HCT116 (cell line): ENCODE data around the gene NIPAL4. TPM values are rescaled to one million over a fixed set of nuclear protein-coding genes. Genes with fewer than 3 reads are reported as not detected.

ENCODE experiments used
- ATAC-seq: fragments of 200-7000 bp; cut with Tn5 transposase; 2 replicates; pipeline ENCODE4 v1.9.1; 2020; ENCODE audit warnings: mild to moderate bottlenecking, moderate library complexity
- BruUV-seq: library from RNA; stranded (reverse); fragments of 400-500 nt; replicated peaks from 2 replicates; lab custom pipeline; 2021; lab: Mats Ljungman, UMichigan
- CTCF ChIA-PET: fragments of 300-600 bp; sonication (Branson Sonifier 250); formaldehyde crosslinking; loops from one replicate; lab custom pipeline; 2021; ENCODE audit warnings: antibody characterized with exemption; lab: Charles Lee
- POLR2A ChIA-PET: fragments of 300-600, 350-600 bp; sonication (Branson Sonifier 250); formaldehyde crosslinking; loops from one replicate; lab custom pipeline; 2021; ENCODE audit warnings: antibody characterized with exemption; lab: Charles Lee
- RAD21 ChIA-PET, 2 experiments: fragments of 300-600 bp; sonication (Branson Sonifier 250); formaldehyde crosslinking; loops; one replicate each; lab custom pipeline; 2023; ENCODE audit warnings: low total read pairs in 2 of 2; ENCODE audit not compliant: uncharacterized antibody in 2 of 2, unreplicated experiment in 2 of 2, low non-redundant PET in 1 of 2; lab: Charles Lee
- DNase-seq: peaks from one replicate; pipeline ENCODE4 v3.0.0-alpha.2; 2010; ENCODE audit warnings: low read depth, low spot score
- H2AFZ ChIP-seq: fragments of 200-600 bp; shearing (Covaris generic), sonication (generic); 2 replicates; pipeline ENCODE4 v1.6.1; 2017; ENCODE audit warnings: low read depth, mixed run types, mixed read lengths, antibody characterized with exemption, low read length; ENCODE audit not compliant: poor library complexity, severe bottlenecking
- H3K27ac ChIP-seq: 2 replicates; pipeline ENCODE4 v1.5.1; 2012; ENCODE audit warnings: low read depth, low read length
- H3K27me3 ChIP-seq: fragments of 200-600 bp; sonication (generic); 2 replicates; pipeline ENCODE4 v1.6.1; 2016; ENCODE audit warnings: mixed run types, low read length, mixed read lengths; ENCODE audit not compliant: insufficient read depth
- H3K36me3 ChIP-seq, 2 experiments: fragments of 200-500 bp in 1 of 2; fragments of 200-600 bp in 1 of 2; sonication (Bioruptor generic) in 1 of 2; sonication (generic) in 1 of 2; 2 replicates each; pipeline versions ENCODE4 v1.5.1 to v1.6.1; 2014 to 2016; ENCODE audit warnings: low read length in 2 of 2, inconsistent platforms in 1 of 2, mixed read lengths in 1 of 2, mixed run types in 1 of 2; ENCODE audit not compliant: insufficient read depth in 2 of 2, control insufficient read depth in 1 of 2
- H3K4me1 ChIP-seq, 2 experiments: fragments of 200-600 bp in 1 of 2; sonication (generic) in 1 of 2; 2 replicates each; pipeline versions ENCODE4 v1.5.1 to v1.6.1; 2012 to 2017; ENCODE audit warnings: low read length in 2 of 2, inconsistent platforms in 1 of 2, mild to moderate bottlenecking in 1 of 2, mixed read lengths in 1 of 2, mixed run types in 1 of 2, moderate library complexity in 1 of 2; ENCODE audit not compliant: insufficient read depth in 2 of 2, control insufficient read depth in 1 of 2
- H3K4me2 ChIP-seq: fragments of 200-600 bp; sonication (generic); 2 replicates; pipeline ENCODE4 v1.6.1; 2017; ENCODE audit warnings: mixed run types, low read length, mixed read lengths
- H3K4me3 ChIP-seq, 2 experiments: fragments of 200-600 bp in 1 of 2; sonication (generic) in 1 of 2; replicated peaks in 1 of 2; 2 replicates each; pipeline ENCODE4 v1.5.1; 2011 to 2016; ENCODE audit warnings: low read length in 2 of 2, control low read depth in 1 of 2, low read depth in 1 of 2, mild to moderate bottlenecking in 1 of 2, mixed read lengths in 1 of 2, mixed run types in 1 of 2
- H3K79me2 ChIP-seq: fragments of 200-600 bp; sonication (generic); 2 replicates; pipeline ENCODE4 v1.6.1; 2017; ENCODE audit warnings: mild to moderate bottlenecking, mixed run types, low read length, moderate library complexity, mixed read lengths; ENCODE audit not compliant: insufficient read depth
- H3K9ac ChIP-seq: fragments of 200-600 bp; sonication (generic); 2 replicates; pipeline ENCODE4 v1.6.1; 2016; ENCODE audit warnings: low read length, mixed read lengths
- H3K9me2 ChIP-seq: fragments of 200-600 bp; sonication (generic), shearing (Covaris generic); 2 replicates; pipeline ENCODE4 v1.6.1; 2017; ENCODE audit warnings: mixed run types, mild to moderate bottlenecking, moderate library complexity; ENCODE audit not compliant: insufficient read depth
- H3K9me3 ChIP-seq, 2 experiments: fragments of 200-500 bp in 1 of 2; fragments of 200-600 bp in 1 of 2; sonication (Bioruptor generic) in 1 of 2; sonication (generic) in 1 of 2; 2 replicates each; pipeline ENCODE4 v1.6.1; 2014 to 2017; ENCODE audit warnings: low read length in 2 of 2, mixed read lengths in 2 of 2, inconsistent platforms in 1 of 2, low read depth in 1 of 2, mild to moderate bottlenecking in 1 of 2, mixed run types in 1 of 2, moderate library complexity in 1 of 2; ENCODE audit not compliant: control insufficient read depth in 1 of 2, insufficient read depth in 1 of 2
- H4K20me1 ChIP-seq: fragments of 200-600 bp; sonication (generic), shearing (Covaris generic); 2 replicates; pipeline ENCODE4 v1.6.1; 2017; ENCODE audit warnings: mixed run types, mild to moderate bottlenecking, moderate library complexity; ENCODE audit not compliant: insufficient read depth
- CEBPB ChIP-seq: IDR thresholded peaks from 2 replicates; pipeline ENCODE4 v1.6.1; 2012; ENCODE audit warnings: low read depth
- ELF1 ChIP-seq: IDR thresholded peaks from 2 replicates; pipeline ENCODE4 v1.6.1; 2012; ENCODE audit warnings: low read depth, borderline replicate concordance
- EZH2phosphoT487 ChIP-seq: fragments of 200-600 bp; IDR thresholded peaks from 2 replicates; pipeline ENCODE4 v1.6.1; 2018; ENCODE audit warnings: antibody characterized with exemption, borderline replicate concordance
- JUND ChIP-seq: IDR thresholded peaks from 2 replicates; pipeline ENCODE4 v1.6.1; 2012
- POLR2AphosphoS5 ChIP-seq: IDR thresholded peaks from 2 replicates; pipeline ENCODE4 v1.6.1; 2011; ENCODE audit warnings: mild to moderate bottlenecking, low read depth, low read length, moderate library complexity
- RAD21 ChIP-seq: IDR thresholded peaks from 2 replicates; pipeline ENCODE4 v1.6.1; 2012; ENCODE audit warnings: low read depth, mild to moderate bottlenecking
- SIN3A ChIP-seq: IDR thresholded peaks from 2 replicates; pipeline ENCODE4 v1.6.1; 2012; ENCODE audit warnings: low read depth
- SP1 ChIP-seq: IDR thresholded peaks from 2 replicates; pipeline ENCODE4 v1.6.1; 2012; ENCODE audit warnings: low read depth
- TCF7L2 ChIP-seq: IDR thresholded peaks from 2 replicates; pipeline ENCODE4 v1.7.0; 2011; ENCODE audit warnings: borderline replicate concordance, inconsistent platforms; ENCODE audit not compliant: insufficient read depth, insufficient read length; ENCODE audit errors: extremely low read depth
- YY1 ChIP-seq: IDR thresholded peaks from 2 replicates; pipeline ENCODE4 v1.6.1; 2011; ENCODE audit warnings: low read length, low read depth, moderate library complexity, mild to moderate bottlenecking; ENCODE audit not compliant: insufficient replicate concordance; ENCODE audit errors: extremely low read depth
- ZNF274 ChIP-seq: fragments of 200-500 bp; sonication (Bioruptor generic); IDR thresholded peaks from 2 replicates; pipeline ENCODE4 v1.6.1; 2014; ENCODE audit warnings: mild to moderate bottlenecking, low read depth, low read length, inconsistent platforms
- intact Hi-C: fragments of 100-400 bp; cut with micrococcal nuclease; formaldehyde crosslinking; loops from 2 replicates; pipeline ENCODE4 v1.10.0; 2022
- total RNA-seq: library from RNA; stranded (reverse); gene quantifications from one replicate; pipeline ENCODE4 v1.2.1, GENCODE V29; 2021; ENCODE audit not compliant: unreplicated experiment
- TF ChIP-seq, protein P1 (sequence below): IDR thresholded peaks from 2 replicates; pipeline ENCODE4 v1.6.1; 2011; ENCODE audit warnings: mild to moderate bottlenecking, low read length, moderate library complexity; ENCODE audit not compliant: insufficient replicate concordance; ENCODE audit errors: extremely low read depth

Gene NIPAL4
- total RNA-seq, 1 experiment from 2014 or later = 0.12 TPM

DNA sequence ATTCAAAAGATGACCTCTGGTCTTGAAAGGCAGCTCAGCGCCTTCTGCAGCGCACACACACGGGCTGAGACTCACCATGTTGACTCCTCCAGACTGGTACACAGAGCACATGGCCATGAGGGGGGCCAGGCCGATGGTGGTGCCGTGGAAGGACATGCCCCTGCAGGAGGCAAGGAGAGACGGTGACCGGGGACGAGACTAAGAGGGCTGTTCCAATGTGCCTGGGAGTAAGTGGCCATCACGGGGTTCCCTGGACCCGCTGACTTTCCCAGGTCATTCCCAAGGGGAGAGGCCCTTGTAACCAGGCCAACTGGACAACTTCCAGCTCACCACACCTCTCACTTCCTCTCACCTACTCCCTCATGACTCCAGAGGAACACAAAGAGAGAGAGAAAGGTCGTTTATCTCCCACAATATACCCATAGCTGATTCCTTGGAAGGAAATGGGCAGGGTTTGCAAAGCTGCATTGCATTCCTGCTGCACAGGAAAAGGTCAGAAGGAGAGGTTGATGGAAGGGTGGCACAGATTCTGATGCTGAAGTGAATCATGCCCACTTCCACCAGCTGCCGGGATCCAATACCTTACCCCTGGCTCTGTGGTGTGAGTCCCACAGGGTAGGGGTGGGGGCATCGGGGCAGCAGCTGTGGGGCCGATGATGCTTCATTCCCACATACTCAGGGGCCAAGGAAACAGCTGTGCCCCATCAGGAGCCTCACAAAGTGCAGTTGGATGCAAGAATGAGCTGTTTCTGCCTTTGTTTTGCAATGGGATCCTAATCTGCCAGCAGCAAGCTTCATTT is 47.2 kb downstream of the NIPAL4 start:
- Histone ChIP-seq H4K20me1 (no peaks in the 10 kb centered on the region), H3K27ac (no peak overlapping the region), H3K4me3 (no peak overlapping the region), H2AFZ (no peak overlapping the region), H3K4me2 (peak overlapping the region; percentile 8; the same call in 1 of the 2 replicates), H3K9me2 (no peaks in the 10 kb centered on the region), H3K4me1 (peaks cover 6 to 27% of the 10 kb centered on the region in 2 experiments), H3K27me3 (no peaks in the 10 kb centered on the region), H3K79me2 (no peaks in the 10 kb centered on the region; the same call in 1 of the 2 replicates), H3K9ac (no peak overlapping the region), H3K36me3 (peaks cover 7 to 14% of the 10 kb centered on the region in 2 experiments; a peak in 3 of 4 replicates), H3K9me3 (no peaks in the 10 kb centered on the region)
- ChIA-PET CTCF (no interaction called here), POLR2A (no interaction called here), RAD21 (no interaction called here)
- no peak for TF ChIP-seq RAD21
- 0 out of 2 replicates have a peak, but pooled peaks have one; percentile 6 for TF ChIP-seq SP1
- DNase-seq = no peak
- intact Hi-C loops = no loop called here
- no TSS peak for BruUV-seq
- no peak for ATAC-seq

DNA sequence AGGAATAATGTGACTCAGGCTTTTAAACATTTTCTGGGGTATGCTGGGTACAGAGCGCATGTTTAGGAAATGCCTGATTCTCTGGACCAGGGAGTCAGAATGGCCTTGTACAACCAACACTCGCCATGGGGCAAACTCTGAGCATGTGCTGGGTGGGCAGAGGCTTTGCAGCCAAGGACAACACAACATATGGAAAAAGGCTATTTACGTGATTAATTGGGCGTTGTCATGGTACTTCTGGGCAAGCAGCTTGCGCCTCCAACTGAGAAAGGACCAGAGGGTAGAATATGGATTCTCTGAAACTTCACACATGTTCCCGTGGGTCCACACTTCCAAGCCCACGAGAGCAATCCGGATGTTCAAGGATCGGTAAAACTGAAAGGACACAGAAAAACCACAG is 49.1 kb downstream of the NIPAL4 start:
- Histone ChIP-seq H3K36me3 (peaks cover 7 to 15% of the 10 kb centered on the region in 2 experiments; a peak in 2 of 4 replicates), H3K9me3 (no peaks in the 10 kb centered on the region), H3K9ac (no peak overlapping the region), H3K4me2 (no peak overlapping the region), H3K9me2 (no peaks in the 10 kb centered on the region), H3K79me2 (no peaks in the 10 kb centered on the region; the same call in 1 of the 2 replicates), H2AFZ (no peak overlapping the region), H3K4me1 (peaks cover 12 to 46% of the 10 kb centered on the region in 2 experiments), H4K20me1 (no peaks in the 10 kb centered on the region), H3K4me3 (no peak overlapping the region), H3K27ac (no peak overlapping the region), H3K27me3 (no peaks in the 10 kb centered on the region)
- RAD21 ChIA-PET = no interaction called here
- POLR2A ChIA-PET = no interaction called here
- intact Hi-C loops = no loop called here
- TF ChIP-seq SP1 = no peak
- TF ChIP-seq, protein P1, sequence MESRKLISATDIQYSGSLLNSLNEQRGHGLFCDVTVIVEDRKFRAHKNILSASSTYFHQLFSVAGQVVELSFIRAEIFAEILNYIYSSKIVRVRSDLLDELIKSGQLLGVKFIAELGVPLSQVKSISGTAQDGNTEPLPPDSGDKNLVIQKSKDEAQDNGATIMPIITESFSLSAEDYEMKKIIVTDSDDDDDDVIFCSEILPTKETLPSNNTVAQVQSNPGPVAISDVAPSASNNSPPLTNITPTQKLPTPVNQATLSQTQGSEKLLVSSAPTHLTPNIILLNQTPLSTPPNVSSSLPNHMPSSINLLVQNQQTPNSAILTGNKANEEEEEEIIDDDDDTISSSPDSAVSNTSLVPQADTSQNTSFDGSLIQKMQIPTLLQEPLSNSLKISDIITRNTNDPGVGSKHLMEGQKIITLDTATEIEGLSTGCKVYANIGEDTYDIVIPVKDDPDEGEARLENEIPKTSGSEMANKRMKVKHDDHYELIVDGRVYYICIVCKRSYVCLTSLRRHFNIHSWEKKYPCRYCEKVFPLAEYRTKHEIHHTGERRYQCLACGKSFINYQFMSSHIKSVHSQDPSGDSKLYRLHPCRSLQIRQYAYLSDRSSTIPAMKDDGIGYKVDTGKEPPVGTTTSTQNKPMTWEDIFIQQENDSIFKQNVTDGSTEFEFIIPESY = no peak
- TF ChIP-seq CEBPB = no peak
- no peak for TF ChIP-seq YY1
- TF ChIP-seq SIN3A = no peak
- no peak for TF ChIP-seq TCF7L2
- no peak for TF ChIP-seq ELF1
- TF ChIP-seq POLR2AphosphoS5 = no peak
- TF ChIP-seq JUND = no peak
- no peak for TF ChIP-seq EZH2phosphoT487
- no peak for TF ChIP-seq ZNF274
- no peak for DNase-seq
- CTCF ChIA-PET = no interaction called here
- no peak for ATAC-seq
- BruUV-seq = no TSS peak
